HEK293 (cell line): ENCODE results near the gene PLD3.

Experiments used
- CTCF ChIA-PET: fragments of 350-600 bp; formaldehyde crosslinking; extraction: SDS; loops from one replicate; lab custom pipeline; 2021; ENCODE audit warnings: antibody characterized with exemption; lab: Yijun Ruan, JAX
- POLR2A ChIA-PET: fragments of 300-600 bp; formaldehyde crosslinking; extraction: SDS; loops from one replicate; lab custom pipeline; 2020; ENCODE audit warnings: antibody characterized with exemption, inconsistent platforms; lab: Yijun Ruan, JAX
- H3K27ac ChIP-seq: fragments of 200-500 bp; sonication (Bioruptor generic); 2 replicates; pipeline ENCODE4 v1.5.1; 2014; ENCODE audit warnings: low read depth, low read length, control low read depth, inconsistent platforms; ENCODE audit errors: extremely low read depth
- H3K36me3 ChIP-seq, 2 experiments: fragments of 200-500 bp in 1 of 2; sonication (Bioruptor generic) in 1 of 2; 1 replicate in 1 of 2; 2 replicates in 1 of 2; pipeline ENCODE4 v1.5.1; 2014 to 2017; ENCODE audit warnings: inconsistent platforms in 2 of 2, low read length in 2 of 2; ENCODE audit not compliant: control insufficient read depth in 2 of 2, insufficient read depth in 1 of 2
- H3K4me1 ChIP-seq: fragments of 200-500 bp; sonication (Bioruptor generic); 2 replicates; pipeline ENCODE4 v1.5.1; 2014; ENCODE audit warnings: mild to moderate bottlenecking, low read length, inconsistent platforms; ENCODE audit not compliant: control insufficient read depth, insufficient read depth
- H3K4me3 ChIP-seq: 2 replicates; pipeline ENCODE4 v1.5.1; 2011; ENCODE audit warnings: low read depth, mild to moderate bottlenecking, control low read depth, low read length, moderate library complexity
- H3K9me3 ChIP-seq: fragments of 200-500 bp; sonication (Bioruptor generic); 2 replicates; pipeline ENCODE4 v1.5.1; 2014; ENCODE audit warnings: low read depth, low read length, inconsistent platforms; ENCODE audit not compliant: control insufficient read depth, insufficient read depth
- CTCF ChIP-seq: fragments of 450-650 bp; formaldehyde crosslinking; IDR thresholded peaks from 2 replicates; pipeline ENCODE4 v1.5.1; 2016; ENCODE audit warnings: missing biosample characterization, missing genetic modification characterization
- GFI1B ChIP-seq: fragments of 450-650 bp; formaldehyde crosslinking; IDR thresholded peaks from 2 replicates; pipeline ENCODE4 v1.5.1; 2016; ENCODE audit warnings: missing biosample characterization, missing genetic modification characterization
- HOXA7 ChIP-seq: sonication (generic); formaldehyde crosslinking; IDR thresholded peaks from 2 replicates; pipeline ENCODE4 v1.8.1; 2022; ENCODE audit warnings: missing genetic modification reagents, borderline replicate concordance
- KLF1 ChIP-seq: fragments of 450-650 bp; formaldehyde crosslinking; IDR thresholded peaks from 2 replicates; pipeline ENCODE4 v1.5.1; 2016; ENCODE audit warnings: missing biosample characterization, missing genetic modification characterization
- KLF8 ChIP-seq: fragments of 450-650 bp; formaldehyde crosslinking; IDR thresholded peaks from 2 replicates; pipeline ENCODE4 v1.5.1; 2016; ENCODE audit warnings: missing biosample characterization, missing genetic modification characterization
- OSR2 ChIP-seq: fragments of 450-650 bp; formaldehyde crosslinking; IDR thresholded peaks from 2 replicates; pipeline ENCODE4 v1.5.1; 2016; ENCODE audit warnings: missing biosample characterization, missing genetic modification characterization
- PRDM1 ChIP-seq: fragments of 450-650 bp; formaldehyde crosslinking; IDR thresholded peaks from 2 replicates; pipeline ENCODE4; 2016; ENCODE audit warnings: missing biosample characterization, missing genetic modification characterization
- SALL2 ChIP-seq: fragments of 450-650 bp; formaldehyde crosslinking; IDR thresholded peaks from 2 replicates; pipeline ENCODE4 v1.5.0; 2017; ENCODE audit warnings: missing biosample characterization, mild to moderate bottlenecking, missing genetic modification characterization, borderline replicate concordance
- ZBTB1 ChIP-seq: fragments of 450-650 bp; formaldehyde crosslinking; IDR thresholded peaks from 2 replicates; pipeline ENCODE4 v1.5.1; 2016; ENCODE audit warnings: missing biosample characterization, missing genetic modification characterization
- ZBTB20 ChIP-seq: fragments of 450-650 bp; formaldehyde crosslinking; IDR thresholded peaks from 2 replicates; pipeline ENCODE4 v1.5.1; 2016; ENCODE audit warnings: missing biosample characterization, missing genetic modification characterization
- ZBTB44 ChIP-seq: fragments of 450-650 bp; IDR thresholded peaks from 2 replicates; pipeline ENCODE4 v1.5.1; 2018; ENCODE audit warnings: missing biosample characterization, mild to moderate bottlenecking, missing genetic modification characterization
- ZFP41 ChIP-seq: fragments of 450-650 bp; formaldehyde crosslinking; IDR thresholded peaks from 2 replicates; pipeline ENCODE4 v1.5.1; 2016; ENCODE audit warnings: missing biosample characterization, missing genetic modification characterization, borderline replicate concordance
- ZNF138 ChIP-seq: fragments of 450-650 bp; formaldehyde crosslinking; IDR thresholded peaks from 2 replicates; pipeline ENCODE4 v1.5.1; 2016; ENCODE audit warnings: missing biosample characterization, missing genetic modification characterization, borderline replicate concordance
- ZNF157 ChIP-seq: fragments of 450-650 bp; formaldehyde crosslinking; IDR thresholded peaks from 2 replicates; pipeline ENCODE4 v1.5.1; 2016; ENCODE audit warnings: missing biosample characterization, missing genetic modification characterization
- ZNF169 ChIP-seq: fragments of 450-650 bp; formaldehyde crosslinking; IDR thresholded peaks from 2 replicates; pipeline ENCODE4 v1.5.1; 2016; ENCODE audit warnings: missing biosample characterization, missing genetic modification characterization
- ZNF175 ChIP-seq: fragments of 450-650 bp; formaldehyde crosslinking; IDR thresholded peaks from 2 replicates; pipeline ENCODE4 v1.5.1; 2016; ENCODE audit warnings: missing biosample characterization, missing genetic modification characterization
- ZNF184 ChIP-seq: fragments of 450-650 bp; IDR thresholded peaks from 2 replicates; pipeline ENCODE4 v1.5.1; 2018; ENCODE audit warnings: missing biosample characterization, mild to moderate bottlenecking, missing genetic modification characterization
- ZNF2 ChIP-seq: fragments of 450-650 bp; formaldehyde crosslinking; IDR thresholded peaks from 2 replicates; pipeline ENCODE4 v1.5.1; 2016; ENCODE audit warnings: missing biosample characterization, missing genetic modification characterization
- ZNF324 ChIP-seq: fragments of 450-650 bp; formaldehyde crosslinking; IDR thresholded peaks from 2 replicates; pipeline ENCODE4 v1.5.1; 2016; ENCODE audit warnings: missing biosample characterization, missing genetic modification characterization
- ZNF354C ChIP-seq: fragments of 450-650 bp; formaldehyde crosslinking; IDR thresholded peaks from 2 replicates; pipeline ENCODE4 v1.5.1; 2016; ENCODE audit warnings: missing biosample characterization, missing genetic modification characterization, low read depth, borderline replicate concordance
- ZNF404 ChIP-seq: fragments of 450-650 bp; formaldehyde crosslinking; IDR thresholded peaks from 2 replicates; pipeline ENCODE4 v1.5.1; 2017; ENCODE audit warnings: missing biosample characterization, missing genetic modification characterization
- ZNF423 ChIP-seq: fragments of 450-650 bp; formaldehyde crosslinking; IDR thresholded peaks from 2 replicates; pipeline ENCODE4 v1.5.1; 2016; ENCODE audit warnings: missing biosample characterization, missing genetic modification characterization
- ZNF426 ChIP-seq: fragments of 450-650 bp; formaldehyde crosslinking; IDR thresholded peaks from 2 replicates; pipeline ENCODE4 v1.5.1; 2017; ENCODE audit warnings: missing biosample characterization, missing genetic modification characterization, mild to moderate bottlenecking, inconsistent platforms, moderate library complexity
- ZNF571 ChIP-seq: fragments of 450-650 bp; formaldehyde crosslinking; IDR thresholded peaks from 2 replicates; pipeline ENCODE4 v1.5.0; 2017; ENCODE audit warnings: missing biosample characterization, missing genetic modification characterization
- ZNF600 ChIP-seq: fragments of 450-650 bp; formaldehyde crosslinking; IDR thresholded peaks from 2 replicates; pipeline ENCODE4 v1.5.1; 2016; ENCODE audit warnings: missing biosample characterization, missing genetic modification characterization
- ZNF621 ChIP-seq: fragments of 450-650 bp; formaldehyde crosslinking; IDR thresholded peaks from 2 replicates; pipeline ENCODE4 v1.5.1; 2017; ENCODE audit warnings: missing biosample characterization, missing genetic modification characterization
- ZNF624 ChIP-seq: fragments of 450-650 bp; formaldehyde crosslinking; IDR thresholded peaks from 2 replicates; pipeline ENCODE4 v1.5.1; 2017; ENCODE audit warnings: missing biosample characterization, missing genetic modification characterization
- ZNF701 ChIP-seq: fragments of 450-650 bp; formaldehyde crosslinking; IDR thresholded peaks from 2 replicates; pipeline ENCODE4 v1.5.1; 2016; ENCODE audit warnings: missing biosample characterization, missing genetic modification characterization
- TF ChIP-seq, protein P1 (sequence below): fragments of 450-650 bp; formaldehyde crosslinking; conservative IDR thresholded peaks from 2 replicates; pipeline ENCODE4 v1.5.1; 2016; ENCODE audit warnings: low read depth, missing biosample characterization, missing genetic modification characterization
- TF ChIP-seq, protein P2 (sequence below): fragments of 450-650 bp; formaldehyde crosslinking; IDR thresholded peaks from 2 replicates; pipeline ENCODE4 v1.5.1; 2016; ENCODE audit warnings: missing biosample characterization, missing genetic modification characterization

PLD3 gene

DNA sequence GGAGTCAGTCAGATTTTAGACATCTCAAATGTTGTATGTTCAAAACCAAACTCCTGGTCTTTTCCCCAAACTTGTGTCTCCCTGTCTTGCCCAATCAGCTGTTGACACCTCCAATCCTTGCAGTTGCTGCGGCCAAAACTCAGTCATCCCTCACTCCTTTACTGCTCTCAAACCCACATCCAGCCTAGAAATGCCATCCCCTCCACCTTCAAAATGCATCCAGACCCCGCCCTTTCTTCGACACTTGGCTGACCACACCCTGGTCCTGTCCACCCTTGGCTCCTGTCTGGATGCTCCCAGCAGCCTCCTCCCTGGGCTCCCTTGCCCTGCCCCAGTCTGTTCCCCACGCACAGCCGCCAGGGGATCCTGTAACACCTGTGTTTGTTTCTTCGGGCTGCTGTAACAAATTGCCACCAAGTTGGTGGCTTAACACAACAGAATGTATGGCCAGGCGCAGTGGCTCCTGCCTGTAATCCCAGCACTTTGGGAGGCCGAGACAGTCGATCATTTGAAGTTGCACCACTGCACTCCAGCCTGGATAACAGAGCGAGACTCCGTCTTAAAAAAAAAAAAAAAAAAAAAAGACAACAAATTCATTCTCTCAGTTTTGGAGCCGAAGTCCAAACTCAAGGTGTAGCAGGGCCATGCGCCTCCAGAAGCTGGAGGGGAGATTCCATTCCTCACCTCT is 11.7 kb downstream of the PLD3 start (continued):
- TF ChIP-seq, protein P1, sequence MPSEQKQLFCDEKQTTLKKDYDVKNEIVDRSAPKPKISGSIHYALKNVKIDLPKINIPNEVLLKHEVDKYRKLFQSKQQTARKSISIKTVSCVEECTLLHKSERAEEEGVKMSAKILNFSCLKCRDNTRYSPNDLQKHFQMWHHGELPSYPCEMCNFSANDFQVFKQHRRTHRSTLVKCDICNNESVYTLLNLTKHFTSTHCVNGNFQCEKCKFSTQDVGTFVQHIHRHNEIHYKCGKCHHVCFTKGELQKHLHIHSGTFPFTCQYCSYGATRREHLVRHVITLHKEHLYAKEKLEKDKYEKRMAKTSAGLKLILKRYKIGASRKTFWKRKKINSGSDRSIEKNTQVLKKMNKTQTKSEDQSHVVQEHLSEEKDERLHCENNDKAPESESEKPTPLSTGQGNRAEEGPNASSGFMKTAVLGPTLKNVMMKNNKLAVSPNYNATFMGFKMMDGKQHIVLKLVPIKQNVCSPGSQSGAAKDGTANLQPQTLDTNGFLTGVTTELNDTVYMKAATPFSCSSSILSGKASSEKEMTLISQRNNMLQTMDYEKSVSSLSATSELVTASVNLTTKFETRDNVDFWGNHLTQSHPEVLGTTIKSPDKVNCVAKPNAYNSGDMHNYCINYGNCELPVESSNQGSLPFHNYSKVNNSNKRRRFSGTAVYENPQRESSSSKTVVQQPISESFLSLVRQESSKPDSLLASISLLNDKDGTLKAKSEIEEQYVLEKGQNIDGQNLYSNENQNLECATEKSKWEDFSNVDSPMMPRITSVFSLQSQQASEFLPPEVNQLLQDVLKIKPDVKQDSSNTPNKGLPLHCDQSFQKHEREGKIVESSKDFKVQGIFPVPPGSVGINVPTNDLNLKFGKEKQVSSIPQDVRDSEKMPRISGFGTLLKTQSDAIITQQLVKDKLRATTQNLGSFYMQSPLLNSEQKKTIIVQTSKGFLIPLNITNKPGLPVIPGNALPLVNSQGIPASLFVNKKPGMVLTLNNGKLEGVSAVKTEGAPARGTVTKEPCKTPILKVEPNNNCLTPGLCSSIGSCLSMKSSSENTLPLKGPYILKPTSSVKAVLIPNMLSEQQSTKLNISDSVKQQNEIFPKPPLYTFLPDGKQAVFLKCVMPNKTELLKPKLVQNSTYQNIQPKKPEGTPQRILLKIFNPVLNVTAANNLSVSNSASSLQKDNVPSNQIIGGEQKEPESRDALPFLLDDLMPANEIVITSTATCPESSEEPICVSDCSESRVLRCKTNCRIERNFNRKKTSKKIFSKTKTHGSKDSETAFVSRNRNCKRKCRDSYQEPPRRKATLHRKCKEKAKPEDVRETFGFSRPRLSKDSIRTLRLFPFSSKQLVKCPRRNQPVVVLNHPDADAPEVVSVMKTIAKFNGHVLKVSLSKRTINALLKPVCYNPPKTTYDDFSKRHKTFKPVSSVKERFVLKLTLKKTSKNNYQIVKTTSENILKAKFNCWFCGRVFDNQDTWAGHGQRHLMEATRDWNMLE (tag by site-specific recombination), result no peak
- TF ChIP-seq ZNF423 (tag by site-specific recombination) (no peak), ZNF600 (peak; percentile 48; the same call in 1 of the 2 replicates), ZFP41 (tag by site-specific recombination) (no peak), ZNF621 (tag by site-specific recombination) (no peak), GFI1B (tag by site-specific recombination) (no peak), ZNF169 (tag by site-specific recombination) (no peak), ZNF138 (tag by site-specific recombination) (no peak), ZBTB1 (tag by site-specific recombination) (no peak), ZNF2 (tag by site-specific recombination) (no peak), ZBTB20 (tag by site-specific recombination) (no peak), ZNF701 (tag by site-specific recombination) (no peak), ZNF624 (no peak), ZNF354C (tag by site-specific recombination) (no peak), OSR2 (tag by site-specific recombination) (no peak), ZNF324 (tag by site-specific recombination) (no peak), HOXA7 (CRISPR knock-in tag) (no peak), ZNF175 (no peak), ZNF157 (tag by site-specific recombination) (no peak), ZNF426 (tag by site-specific recombination) (no peak), ZNF404 (no peak), KLF1 (tag by site-specific recombination) (peak; percentile 99)
- TF ChIP-seq, protein P2, sequence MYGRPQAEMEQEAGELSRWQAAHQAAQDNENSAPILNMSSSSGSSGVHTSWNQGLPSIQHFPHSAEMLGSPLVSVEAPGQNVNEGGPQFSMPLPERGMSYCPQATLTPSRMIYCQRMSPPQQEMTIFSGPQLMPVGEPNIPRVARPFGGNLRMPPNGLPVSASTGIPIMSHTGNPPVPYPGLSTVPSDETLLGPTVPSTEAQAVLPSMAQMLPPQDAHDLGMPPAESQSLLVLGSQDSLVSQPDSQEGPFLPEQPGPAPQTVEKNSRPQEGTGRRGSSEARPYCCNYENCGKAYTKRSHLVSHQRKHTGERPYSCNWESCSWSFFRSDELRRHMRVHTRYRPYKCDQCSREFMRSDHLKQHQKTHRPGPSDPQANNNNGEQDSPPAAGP, result peak; percentile 77

- no peak overlapping the region for H3K4me3 ChIP-seq
- POLR2A ChIA-PET, result interaction anchor here (0.6 to 1.9 kb wide), 3 partner anchors 12 to 867 kb away, joined by 3 to 6 read pairs (median 4); partner anchors contain the start of genes C19orf47 and PLD3
- CTCF ChIA-PET, result interaction anchor here (0.6 kb wide), 1 partner anchor 10 kb away, joined by 4 read pairs; no protein-coding TSS in a partner anchor
- no peak for TF ChIP-seq SALL2 (tag by site-specific recombination)
- no peak for TF ChIP-seq PRDM1
- TF ChIP-seq KLF8, result 0 out of 2 replicates have a peak, but pooled peaks have one; percentile 8
- no peak for TF ChIP-seq ZNF184 (tag by site-specific recombination)
- TF ChIP-seq ZBTB44 (tag by site-specific recombination), result peak; percentile 75; the same call in 1 of the 2 replicates
- no peak for TF ChIP-seq CTCF (tag by site-specific recombination)
- TF ChIP-seq ZNF571 (tag by site-specific recombination), result no peak
These were observed 12.3 kb downstream of the PLD3 start for GRCh38 chr19:40360708-40361241.

More at GRCh38 chr19:40360708-40361241, 12.3 kb downstream of the PLD3 start:
- Histone ChIP-seq H3K9me3 (no peaks in the 10 kb centered on the region), H3K4me1 (peaks cover 23% of the 10 kb centered on the region), H3K27ac (peak overlapping the region; percentile 13; the same call in 1 of the 2 replicates), H3K36me3 (peaks cover 0 to 22% of the 10 kb centered on the region in 2 experiments; a peak in 2 of 3 replicates)
